GM21723 (cell line): ENCODE data around the gene TRIM7.

Source experiments
- ATAC-seq: cut with Tn5 transposase; IDR thresholded peaks from one replicate; pipeline ENCODE4 v1.9.1; 2021; ENCODE audit warnings: mild to moderate bottlenecking, moderate library complexity; ENCODE audit not compliant: unreplicated experiment

TRIM7 gene

GRCh38 chr5:181233088-181233800 lies 28.2 kb upstream of the TRIM7 start:
- ATAC-seq = no peak

- no peak for ATAC-seq
These were observed 27.6 kb upstream of the TRIM7 start for GRCh38 chr5:181232593-181232992.

- no peak for ATAC-seq
These were observed 26.4 kb upstream of the TRIM7 start for GRCh38 chr5:181231432-181231831.

- ATAC-seq = no peak
These were observed 25.6 kb upstream of the TRIM7 start for GRCh38 chr5:181230551-181230950.

GRCh38 chr5:181229996-181230395 lies 25.0 kb upstream of the TRIM7 start:
- no peak for ATAC-seq

- ATAC-seq = no peak
These were observed 19.6 kb upstream of the TRIM7 start for GRCh38 chr5:181224390-181225229.

- ATAC-seq = no peak
These were observed 18.9 kb upstream of the TRIM7 start for GRCh38 chr5:181223729-181224389.

DNA sequence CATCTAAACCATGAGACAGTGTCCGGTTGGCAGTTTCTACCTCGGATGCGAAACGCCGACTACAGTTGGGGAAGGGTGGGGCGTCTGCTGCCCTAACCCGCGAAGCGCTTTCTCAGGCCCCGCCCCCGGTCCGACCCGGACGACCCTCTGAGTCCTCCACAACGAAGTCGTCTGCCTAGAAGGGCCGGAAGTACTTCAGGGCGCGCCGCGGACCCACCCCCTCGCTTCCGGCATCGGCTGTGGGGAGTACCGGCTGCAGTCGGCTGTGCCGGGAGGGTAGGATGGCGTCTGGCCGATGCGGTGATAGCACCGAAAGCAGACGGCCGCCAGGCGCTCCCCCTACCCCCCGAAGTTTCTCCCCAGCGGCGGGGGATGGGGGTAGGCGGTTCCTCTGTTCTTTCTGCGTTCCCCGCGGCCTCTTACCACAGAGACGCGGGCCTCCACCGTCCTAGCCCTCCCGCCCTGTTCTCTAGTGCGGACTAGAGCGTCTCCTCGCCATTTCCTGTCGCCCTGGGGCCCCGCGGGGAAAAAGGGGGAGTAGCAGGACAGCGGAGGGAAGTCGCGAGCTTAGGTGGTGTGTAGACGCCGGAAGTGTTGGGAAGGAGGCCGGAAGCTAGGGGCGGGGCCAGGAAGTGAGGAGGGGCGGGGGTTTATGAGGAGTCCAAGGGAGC lies 18.2 kb upstream of the TRIM7 start, which contains the start of gene TRIM41:
Gene TRIM41 (plus strand): TSS at position 224 of the 671 bp plus-strand sequence. CDS start 719 bp downstream, outside the sequence.
- peak; percentile 69 for ATAC-seq

DNA sequence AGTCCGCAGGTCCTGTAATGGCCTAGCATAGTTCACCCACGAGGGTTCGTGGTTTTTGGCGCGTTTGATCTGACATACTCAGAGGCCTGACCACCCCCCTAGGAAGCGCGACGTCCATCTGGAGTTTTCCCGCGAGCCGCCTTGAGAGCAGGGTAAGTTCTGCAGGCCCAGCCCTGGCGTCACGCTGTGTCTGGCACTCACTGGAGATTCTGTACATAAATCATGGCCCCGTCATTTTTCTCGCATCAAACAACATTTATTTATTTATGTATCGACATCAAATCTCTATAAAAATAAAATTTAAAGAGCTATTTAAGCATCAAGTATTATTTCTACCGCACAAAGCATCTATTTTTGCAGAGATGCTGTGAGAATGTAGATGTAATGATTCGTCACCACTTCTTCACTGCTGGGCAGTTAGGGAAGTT lies 17.6 kb upstream of the TRIM7 start:
- no peak for ATAC-seq

DNA sequence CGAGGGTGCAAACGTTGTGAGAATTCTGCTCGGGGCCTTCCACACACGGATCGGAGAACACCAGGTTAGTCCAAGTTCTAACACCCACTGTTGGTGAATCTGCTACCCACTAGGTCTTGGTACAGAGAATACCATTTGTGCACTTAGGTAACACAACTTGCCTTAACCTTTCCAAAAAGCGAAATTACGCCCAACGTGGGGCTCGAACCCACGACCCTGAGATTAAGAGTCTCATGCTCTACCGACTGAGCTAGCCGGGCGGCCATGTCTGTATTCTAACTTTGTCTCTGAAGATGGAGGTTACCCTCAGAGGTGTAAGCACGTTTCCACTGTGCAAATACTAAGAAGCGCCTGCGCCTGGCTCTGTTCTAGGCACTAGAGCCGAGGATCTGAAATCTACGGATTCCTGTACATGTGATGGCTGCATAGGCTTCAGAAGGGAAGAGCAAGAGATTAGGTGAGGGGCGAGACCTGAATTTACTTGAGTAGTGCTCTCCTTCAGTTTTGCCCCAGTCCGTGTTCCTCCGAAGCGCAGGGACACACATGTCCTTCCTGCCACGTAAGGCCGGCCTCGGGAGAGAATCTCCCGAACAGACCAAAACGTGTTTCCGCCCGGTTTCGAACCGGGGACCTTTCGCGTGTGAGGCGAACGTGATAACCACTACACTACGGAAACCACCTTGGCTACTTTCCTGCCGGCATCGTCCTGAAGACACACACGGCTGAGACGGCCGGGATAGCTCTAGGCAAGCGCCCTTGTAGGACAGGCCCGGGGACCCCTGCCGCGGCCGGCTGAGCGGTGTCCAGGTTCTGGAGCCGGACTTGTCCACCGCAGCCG lies 17.0 kb upstream of the TRIM7 start:
- peak; percentile 37 for ATAC-seq

GRCh38 chr5:181221105-181221791 lies 16.3 kb upstream of the TRIM7 start:
- ATAC-seq = no peak

GRCh38 chr5:181220178-181220515 lies 15.2 kb upstream of the TRIM7 start:
- no peak for ATAC-seq

DNA sequence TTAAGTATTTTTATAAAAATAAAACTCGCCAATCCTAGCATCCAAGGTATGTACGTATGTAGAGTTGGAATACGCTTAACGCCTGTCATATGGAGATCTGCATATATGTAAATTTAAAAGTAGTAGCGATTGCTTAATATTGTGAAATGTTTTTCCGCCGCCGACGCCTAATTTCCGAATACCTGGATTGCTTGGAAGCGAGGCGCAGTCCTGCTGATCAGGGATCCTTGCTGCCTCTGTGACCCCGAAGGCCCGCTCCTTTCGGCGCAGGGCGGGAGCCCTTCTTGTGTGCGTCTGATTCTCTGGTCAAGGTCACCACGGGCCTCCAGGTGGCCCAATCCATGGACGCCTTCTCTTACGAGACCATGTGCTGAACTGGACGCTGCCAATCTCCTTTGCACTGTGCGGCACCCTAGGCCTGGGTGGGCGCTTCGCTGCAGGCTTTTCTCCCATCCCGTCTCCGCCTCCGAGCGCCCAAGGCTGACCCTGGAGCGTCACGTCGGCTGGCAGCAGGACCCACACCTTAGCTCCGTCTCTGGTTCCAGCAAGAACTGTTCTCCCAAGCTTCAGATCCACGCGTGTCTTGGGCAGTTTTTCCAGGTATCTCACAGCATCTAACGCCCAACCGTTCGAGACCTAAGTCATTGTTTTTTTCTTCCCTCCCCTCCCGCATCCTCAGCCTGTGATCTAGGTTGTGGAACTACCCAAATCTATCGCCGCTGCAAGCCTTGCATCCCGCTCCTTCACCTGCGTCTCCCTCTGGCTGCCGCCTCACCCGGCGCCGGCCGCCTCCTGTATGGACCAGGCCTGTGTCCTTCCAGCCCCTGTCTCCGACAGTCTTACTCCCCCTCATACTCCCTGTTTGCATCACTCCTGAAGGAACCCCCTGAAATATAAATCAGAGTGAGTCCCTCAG lies 14.5 kb upstream of the TRIM7 start:
- ATAC-seq = no peak

GRCh38 chr5:181218795-181219124 lies 13.8 kb upstream of the TRIM7 start:
- ATAC-seq = no peak

DNA sequence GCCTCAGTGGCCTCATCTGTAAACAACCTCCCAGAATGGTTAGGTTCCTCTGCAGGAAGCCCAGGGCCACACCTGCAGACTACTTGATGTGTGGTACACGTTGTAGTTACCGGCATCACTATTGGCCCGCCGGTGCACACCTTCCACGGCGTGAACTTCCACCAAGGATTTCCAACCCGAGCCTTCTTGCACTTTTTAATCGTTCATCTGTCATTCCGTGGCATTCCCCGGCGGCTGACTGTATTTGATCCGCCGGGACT lies 12.7 kb upstream of the TRIM7 start:
- ATAC-seq = peak; percentile 19

DNA sequence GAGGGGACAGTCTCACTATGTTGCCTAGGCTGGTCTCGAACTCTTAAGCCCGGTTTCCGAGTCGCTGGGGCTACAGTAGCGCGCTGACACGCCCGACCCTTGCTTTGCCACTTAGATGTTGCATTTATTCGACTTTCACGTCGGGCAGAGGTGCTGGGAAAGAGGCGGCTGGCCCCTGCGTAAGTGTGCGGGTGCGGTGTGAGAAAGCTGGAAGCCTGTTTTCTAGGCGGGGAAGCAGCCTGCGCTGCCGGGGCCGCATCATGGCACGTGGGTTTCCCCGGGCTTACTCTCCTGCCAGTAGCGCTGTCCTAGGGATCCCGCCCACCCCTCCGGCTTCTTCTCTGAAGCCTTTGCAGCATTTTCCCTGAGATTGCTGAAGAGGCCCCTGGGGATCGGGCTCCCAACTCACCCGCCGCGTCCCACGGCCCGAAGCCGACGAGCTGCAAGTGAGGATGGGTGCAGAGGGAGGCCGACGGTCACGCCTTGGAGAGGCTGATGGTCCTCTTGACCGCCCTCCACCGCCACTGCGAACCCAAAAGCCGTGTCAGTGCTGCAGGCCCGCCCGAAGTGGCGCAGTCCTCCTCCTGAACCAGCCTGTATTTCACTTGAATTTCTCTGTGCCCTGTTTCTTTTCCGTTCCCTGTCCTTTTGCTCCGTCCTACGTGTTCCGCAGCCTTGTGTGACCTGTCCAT lies 12.3 kb upstream of the TRIM7 start:
- ATAC-seq = peak; percentile 27

DNA sequence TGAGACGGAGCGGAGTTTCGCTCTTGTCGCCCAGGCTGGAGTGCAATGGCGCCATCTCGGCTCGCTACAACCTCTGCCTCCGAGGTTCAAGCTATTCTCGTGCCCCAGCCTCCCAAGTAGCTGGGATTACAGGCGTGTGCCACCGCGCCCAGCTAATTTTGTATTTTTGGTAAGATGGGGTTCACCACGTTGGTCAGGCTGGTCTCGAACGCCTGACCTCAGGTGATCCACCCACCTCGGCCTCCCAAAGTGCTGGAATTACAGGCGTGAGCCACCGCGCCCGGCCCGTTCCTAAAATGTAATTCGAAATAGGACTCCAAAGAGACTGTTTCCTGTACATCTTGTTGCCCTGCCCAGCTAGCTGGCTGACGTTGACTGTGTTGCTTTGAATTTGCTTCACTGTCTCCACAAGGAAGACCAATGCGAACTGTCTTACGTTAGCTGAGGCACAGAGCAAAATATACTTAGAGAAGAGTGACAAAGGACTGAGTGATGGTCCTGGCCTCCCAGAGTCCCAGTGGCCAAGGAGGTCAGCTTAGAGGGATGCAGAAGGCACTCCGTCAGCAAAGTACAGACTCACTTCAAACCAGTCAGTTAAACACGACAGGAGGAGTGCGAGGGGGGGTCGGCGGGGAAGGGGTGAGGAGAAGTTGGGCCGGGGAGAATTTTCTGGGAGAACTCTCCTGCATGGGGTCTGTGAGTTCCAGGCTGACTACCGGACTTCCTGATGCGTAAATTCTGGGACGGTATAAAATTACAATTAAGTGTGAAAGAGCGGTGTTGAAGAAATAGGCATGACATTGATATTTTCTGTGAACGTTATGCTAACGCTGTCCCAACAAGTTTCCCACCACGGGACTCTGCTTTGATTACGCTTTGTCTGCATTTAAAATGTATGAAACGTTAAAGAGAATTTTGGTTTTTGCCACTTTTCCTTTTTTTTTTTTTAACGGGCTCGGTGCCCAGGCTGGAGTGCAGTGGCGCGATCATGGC lies 11.3 kb upstream of the TRIM7 start:
- ATAC-seq = no peak
